ENCODE results near the gene DAND5.

The DAND5 gene, protein sequence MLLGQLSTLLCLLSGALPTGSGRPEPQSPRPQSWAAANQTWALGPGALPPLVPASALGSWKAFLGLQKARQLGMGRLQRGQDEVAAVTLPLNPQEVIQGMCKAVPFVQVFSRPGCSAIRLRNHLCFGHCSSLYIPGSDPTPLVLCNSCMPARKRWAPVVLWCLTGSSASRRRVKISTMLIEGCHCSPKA

DNA sequence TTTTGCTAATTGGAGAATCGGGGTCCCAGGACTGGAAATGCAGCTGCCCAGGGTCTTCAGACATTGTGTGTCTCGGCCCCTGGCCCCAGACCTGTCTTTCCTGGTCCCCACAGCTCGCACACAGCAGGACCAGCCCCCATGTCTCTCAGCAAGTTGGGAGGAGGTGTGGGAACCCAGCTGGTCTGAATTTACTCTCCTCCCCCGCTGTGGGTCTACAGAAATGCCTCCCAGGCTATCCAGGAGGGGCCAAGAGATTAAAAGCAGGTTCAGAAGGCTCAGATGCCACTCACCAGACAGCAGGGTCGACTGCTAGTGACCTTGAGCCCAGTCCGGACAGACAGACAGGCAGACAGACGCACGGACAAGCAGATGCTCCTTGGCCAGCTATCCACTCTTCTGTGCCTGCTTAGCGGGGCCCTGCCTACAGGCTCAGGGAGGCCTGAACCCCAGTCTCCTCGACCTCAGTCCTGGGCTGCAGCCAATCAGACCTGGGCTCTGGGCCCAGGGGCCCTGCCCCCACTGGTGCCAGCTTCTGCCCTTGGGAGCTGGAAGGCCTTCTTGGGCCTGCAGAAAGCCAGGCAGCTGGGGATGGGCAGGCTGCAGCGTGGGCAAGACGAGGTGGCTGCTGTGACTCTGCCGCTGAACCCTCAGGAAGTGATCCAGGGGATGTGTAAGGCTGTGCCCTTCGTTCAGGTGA is at the start of gene DAND5:
Gene DAND5 (plus strand): TSS at position 285 of the 697 bp plus-strand sequence. CDS start 85 bp downstream, at position 370.
- peak; percentile 56 for DNase-seq (ENCODE audit: low spot score)

DNA sequence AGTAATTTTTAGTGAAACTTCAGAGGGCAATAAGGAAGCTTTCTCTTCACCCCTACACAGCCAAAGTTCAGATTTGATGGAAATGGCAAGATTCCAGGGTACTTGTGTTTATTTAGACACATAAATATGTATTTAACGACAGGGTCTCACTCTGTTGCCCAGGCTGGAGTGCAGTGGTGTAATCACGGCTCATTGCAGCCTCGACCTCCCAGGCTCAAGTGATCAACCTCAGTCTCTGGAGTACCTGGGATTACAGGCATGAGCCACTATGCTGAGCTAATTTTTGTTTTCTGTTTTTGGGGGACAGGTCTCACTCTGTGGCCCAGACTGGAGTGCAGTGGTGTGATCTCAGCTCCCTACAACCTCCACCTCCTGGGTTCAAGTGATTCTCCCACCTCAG is 48.3 kb upstream of the DAND5 start:
- DNase-seq (ENCODE audit: low spot score) = no peak

DNA sequence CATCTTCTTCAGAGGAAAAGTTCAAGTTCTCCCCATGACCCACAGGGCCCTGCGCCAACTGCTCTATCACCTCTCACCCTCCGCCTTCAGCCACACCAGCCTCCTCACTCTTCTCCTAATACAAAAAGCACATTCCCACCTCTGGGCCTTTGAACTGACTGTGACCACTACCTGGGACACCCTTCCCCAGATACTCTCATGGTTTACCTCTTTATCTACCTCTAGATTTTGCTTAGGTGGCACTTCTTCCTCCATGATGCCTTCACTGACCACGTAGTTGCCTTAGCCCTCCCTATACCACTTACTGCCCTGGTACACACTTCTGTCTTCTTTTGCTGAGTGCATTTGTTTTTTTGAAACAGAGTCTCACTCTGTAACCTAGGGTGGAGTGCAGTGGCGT is 46.4 kb upstream of the DAND5 start:
- no peak for DNase-seq (ENCODE audit: low spot score)

DNA sequence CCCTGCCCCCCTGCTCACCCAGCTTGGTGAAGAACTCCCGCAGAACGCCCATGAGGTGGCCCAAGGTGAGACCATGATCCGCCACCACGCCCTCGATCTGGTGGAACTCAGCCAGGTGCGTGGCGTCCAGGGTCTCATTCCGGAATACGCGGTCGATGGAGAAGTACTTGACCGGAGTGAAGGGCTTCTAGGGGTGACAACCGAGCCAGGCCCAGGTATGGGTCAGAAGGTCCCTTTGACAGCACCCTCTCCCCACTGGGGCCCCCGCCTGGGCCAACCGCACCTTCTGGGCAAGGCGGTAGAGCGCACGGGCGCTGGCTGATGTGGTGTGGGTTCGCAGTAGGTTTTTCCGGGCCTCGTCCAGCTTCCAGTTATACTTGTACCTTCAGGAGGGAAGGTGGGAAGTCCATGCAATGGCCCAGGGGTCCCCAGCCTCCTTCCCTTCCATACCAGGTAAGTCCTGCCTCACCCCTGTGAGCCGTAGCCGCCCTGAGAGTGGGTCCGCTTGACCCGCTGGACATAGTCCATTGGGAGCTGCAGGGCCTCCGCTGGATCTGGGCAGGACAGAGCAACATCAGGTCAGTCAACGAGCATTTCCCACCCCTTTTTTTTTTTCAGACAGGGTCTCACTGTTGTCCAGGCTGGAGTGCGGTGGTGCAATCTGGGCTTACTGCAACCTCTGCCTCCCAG is 44.6 kb upstream of the DAND5 start:
- no peak for DNase-seq (ENCODE audit: low spot score)

DNA sequence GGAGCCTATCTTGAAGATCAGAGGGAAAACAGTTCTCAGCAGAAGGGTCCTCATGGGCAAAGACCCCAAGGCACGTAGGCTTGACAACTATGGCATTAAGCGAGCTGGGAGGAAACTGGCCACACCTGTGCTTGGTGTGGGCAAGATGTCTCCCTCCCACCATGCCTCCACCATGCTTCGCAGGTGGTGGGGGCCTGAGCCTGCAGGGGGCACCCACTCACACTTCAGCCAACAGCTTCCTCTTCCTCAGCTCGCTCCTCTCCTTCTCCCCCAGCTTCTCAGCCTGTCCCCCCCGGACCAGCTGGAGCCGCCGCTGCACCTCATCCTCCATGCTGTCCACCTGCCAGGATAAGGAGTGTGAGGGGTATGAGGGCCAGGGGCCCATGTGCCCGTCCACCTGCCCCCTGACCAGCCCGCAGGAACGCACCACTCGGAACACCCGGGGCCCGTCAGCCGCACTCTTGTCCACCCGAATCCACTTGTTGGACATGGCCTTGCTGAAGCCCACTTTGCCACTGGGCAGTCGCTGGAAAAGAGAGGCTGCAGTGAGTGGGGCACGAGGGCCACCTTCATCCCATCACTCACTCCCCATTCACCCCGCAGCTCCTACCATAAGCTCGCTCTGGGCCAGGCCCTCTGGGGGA is 39.3 kb upstream of the DAND5 start:
- DNase-seq (ENCODE audit: low spot score) = no peak

DNA sequence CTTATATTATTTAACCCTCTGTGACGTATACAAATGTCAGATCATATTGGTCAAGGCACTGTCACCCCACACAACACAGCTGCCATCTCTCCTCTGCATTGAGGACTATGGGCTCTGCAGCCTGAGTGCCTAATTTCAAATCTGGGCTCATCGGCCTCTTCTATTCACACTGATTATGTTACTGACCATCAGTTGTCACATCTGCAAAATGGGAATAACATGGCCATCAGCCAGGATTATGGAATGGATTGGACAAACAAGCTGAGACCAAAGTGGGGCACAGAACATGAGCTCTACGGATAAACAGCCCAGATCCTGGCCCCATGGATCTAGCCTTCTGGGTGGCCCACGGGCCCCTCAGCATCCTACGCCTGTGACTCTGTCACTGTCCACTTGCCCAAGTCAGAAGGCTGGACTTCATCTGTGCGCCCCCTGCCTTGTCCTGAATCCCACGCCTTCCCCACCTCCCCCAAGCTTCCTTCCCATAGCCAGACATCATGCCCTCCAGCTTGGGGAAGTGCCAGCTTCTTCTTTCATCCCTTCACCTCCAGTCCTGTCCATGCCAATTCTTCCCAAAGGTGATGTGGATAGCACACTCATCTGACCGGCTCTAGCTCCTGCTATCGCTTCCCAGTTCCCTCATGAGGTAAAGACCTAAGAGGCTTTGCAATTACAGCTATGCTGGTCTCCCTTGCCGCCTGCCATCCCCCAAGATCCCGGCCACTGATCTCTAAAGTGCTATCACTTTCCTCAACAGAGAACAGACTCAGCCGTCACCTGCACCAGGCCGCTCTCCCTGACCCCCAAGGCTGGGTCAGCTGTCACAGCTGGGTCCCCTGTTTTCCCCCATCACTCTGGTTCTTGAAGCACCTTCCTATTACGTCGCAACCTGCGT is 36.7 kb upstream of the DAND5 start:
- no peak for DNase-seq (ENCODE audit: low spot score)

DNA sequence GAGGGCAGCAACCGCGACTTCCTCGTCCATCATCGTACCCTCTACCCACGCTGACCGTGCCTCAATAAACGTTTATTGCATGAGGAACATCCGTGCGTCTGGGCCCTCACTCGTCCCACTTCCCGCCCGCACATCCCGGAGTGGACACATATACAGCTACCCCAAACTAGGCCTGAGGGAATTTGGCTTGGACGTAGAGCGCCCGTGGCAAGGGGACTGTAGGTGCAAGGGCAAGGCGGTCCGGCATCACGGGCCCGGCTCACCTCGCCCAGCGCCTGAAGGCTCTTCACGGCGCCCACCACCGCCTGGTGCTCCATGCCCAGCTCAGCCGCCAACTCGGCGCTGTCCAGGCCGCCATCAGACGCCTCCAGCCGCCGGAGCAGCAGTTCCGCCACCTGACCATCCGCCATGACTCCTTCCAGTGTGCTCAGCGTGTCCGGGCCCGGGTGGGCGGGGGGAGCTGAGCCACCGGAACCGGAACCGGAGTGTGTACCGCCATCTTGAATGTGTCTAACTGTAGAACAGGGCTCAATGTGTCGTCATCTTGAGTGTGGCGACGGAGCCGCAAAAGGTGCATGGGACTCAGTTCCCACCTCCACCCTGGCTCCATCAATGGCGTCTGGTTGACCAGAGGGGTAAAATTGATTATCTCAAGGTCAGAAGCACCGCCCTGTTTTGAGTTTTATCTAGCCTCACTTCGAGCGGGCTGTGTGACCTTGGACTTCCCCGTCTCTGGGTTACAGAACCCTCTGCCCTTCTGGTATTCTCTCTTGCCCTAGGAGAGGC is 35.9 kb upstream of the DAND5 start, which contains the start of gene FARSA:
Gene FARSA (minus strand): TSS at position 425 of the 786 bp plus-strand sequence. CDS start 15 bp downstream, at position 410.
- DNase-seq (ENCODE audit: low spot score) = peak; percentile 97

DNA sequence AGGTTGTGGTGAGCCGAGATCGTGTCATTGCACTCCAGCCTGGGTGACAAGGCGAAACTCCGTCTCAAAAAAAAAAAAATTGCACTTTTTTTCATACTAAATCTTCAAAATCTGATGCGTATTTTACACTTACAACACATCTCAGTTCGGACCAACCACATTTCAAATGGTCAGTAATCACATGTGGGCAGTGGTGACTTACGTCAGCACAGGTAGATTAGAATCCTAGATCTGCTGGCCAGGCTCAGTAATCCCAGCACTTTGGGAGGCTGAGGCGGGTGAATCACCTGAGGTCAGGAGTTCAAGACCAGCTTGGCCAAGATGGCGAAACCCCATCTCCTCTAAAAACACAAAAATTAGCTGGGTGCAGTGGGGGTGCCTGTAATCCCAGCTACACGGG is 34.3 kb upstream of the DAND5 start:
- DNase-seq (ENCODE audit: low spot score) = no peak

DNA sequence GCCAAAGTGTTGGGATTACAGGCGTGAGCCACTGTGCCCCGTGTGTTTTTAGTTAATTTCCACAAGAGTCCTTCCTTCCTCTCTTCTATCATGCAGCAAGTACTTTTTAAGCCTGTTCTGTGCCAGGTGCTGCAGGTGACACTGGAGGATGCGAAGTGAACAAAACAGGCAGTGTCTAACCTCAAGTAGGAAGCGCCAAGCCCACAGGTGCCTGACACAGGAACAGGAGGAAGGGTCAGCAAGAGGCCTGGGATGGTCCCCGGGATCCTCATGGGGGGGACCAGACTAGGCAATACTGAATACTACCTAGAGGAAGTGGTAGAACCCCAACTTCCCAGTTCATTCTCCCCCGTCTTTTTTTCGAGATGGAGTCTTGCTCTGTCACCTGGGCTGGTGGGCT is 32.8 kb upstream of the DAND5 start:
- DNase-seq (ENCODE audit: low spot score) = no peak

DNA sequence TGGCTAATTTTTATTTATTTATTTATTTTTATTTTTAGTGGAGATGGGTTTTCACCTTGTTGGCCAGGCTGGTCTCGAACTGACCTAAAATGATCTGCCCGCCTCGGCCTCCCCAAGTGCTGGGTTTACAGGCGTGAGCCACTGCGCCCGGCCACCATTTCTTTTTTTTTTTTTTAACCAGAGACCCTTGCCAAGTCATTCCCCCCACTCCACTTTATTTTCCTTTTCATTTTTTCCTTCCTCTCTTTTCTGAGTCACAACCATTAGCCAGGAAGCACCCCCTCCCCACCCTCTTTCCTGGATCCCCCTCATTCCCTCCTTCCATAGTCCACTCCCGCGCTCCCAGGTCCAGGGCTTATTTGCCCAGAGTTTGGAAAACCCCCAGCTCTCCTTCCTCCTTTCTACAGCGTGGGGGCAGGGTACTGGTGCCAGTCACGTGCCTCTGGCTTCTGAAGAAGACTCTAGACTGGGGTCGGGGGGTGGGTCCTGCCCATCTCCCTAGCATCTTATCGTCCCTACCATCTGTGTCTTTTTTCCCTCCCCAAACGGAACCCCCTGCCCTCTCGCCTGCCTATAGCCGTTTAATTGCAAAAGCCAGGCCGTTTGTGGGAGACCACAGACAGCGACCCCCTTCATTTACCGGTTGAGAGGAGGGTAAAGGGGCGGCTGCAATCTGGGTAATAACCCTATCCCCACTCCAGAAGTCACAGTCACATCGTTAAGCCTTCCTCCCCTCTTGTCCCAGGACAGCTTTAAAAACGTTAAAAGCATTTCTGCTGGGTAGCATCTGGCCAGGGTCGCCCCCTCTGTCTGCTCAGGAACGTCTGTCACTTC is 32.1 kb upstream of the DAND5 start:
- DNase-seq (ENCODE audit: low spot score) = no peak

DNA sequence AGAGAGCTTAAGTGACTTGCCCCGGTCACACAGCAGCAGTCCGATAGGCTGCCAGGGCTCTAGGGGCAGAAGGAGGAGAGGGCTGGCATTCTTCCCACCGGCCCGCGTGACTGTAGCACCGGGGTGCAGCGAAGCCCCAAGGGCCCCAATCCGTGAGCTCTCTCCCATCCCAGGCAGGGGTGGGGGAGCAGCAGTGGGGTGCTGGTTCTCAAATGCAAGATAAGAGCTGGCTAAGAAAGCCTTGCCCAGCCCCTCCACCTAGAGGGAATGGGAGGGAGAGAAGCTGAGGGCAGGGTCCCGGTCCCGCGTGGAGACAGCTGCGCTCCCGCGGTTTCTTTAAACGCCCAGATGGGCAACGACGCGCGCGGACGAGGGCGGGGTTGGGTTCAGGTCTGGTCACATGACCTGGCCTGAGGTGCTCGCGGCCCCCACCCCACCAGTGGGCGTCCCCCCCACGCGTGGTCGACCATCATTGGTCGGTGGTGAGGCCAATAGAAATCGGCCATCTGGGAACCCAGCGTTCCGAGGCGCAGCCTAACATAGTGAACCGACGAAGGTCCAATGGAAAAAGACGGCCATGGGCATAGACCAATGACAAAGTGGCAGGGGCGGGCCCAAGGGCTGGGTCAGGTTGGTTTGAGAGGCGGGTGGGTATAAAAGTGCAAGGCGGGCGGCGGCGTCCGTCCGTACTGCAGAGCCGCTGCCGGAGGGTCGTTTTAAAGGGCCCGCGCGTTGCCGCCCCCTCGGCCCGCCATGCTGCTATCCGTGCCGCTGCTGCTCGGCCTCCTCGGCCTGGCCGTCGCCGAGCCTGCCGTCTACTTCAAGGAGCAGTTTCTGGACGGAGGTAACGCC is 31.2 kb upstream of the DAND5 start, which contains the start of gene CALR:
Gene CALR (plus strand): TSS at position 683 of the 852 bp plus-strand sequence. CDS start 71 bp downstream, at position 754.
- DNase-seq (ENCODE audit: low spot score) = peak; percentile 99

DNA sequence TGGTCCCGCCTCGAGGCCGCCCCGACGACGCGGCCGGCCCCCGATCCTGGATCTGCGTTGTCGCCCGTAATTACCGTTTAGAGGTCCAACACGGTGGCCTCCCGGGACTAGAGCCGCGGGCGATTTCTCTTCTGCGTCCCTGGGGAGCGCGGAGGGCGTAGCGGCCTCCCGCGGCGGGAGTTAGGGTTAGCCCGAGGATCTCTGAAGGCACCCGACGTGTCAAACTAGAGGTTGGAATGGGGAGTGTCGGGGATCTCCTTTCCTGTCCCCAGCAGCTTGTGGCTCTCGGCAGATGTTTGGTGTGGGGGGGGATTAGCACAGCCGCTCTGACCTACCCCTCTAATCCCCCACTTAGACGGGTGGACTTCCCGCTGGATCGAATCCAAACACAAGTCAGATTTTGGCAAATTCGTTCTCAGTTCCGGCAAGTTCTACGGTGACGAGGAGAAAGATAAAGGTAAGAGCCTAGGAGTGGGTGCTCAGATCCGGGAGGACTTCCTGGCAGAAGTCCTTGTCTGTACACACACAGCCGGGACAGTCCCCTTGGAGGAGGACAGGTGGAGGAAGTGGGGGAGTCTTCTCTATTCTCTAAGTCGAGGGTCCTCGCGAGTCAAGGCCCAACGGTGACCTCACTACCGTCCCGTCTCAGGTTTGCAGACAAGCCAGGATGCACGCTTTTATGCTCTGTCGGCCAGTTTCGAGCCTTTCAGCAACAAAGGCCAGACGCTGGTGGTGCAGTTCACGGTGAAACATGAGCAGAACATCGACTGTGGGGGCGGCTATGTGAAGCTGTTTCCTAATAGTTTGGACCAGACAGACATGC is 30.4 kb upstream of the DAND5 start:
- DNase-seq (ENCODE audit: low spot score) = no peak

DNA sequence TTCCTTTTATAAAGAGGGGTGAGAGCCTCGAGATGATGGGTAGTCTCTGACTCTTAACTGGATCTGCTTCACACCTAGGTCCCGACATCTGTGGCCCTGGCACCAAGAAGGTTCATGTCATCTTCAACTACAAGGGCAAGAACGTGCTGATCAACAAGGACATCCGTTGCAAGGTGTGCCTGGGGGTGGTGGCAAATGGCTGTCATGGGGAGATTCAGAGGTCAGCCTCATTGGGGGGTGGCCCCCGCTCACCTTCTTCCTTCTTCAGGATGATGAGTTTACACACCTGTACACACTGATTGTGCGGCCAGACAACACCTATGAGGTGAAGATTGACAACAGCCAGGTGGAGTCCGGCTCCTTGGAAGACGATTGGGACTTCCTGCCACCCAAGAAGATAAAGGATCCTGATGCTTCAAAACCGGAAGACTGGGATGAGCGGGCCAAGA is 29.4 kb upstream of the DAND5 start:
- DNase-seq (ENCODE audit: low spot score) = no peak

DNA sequence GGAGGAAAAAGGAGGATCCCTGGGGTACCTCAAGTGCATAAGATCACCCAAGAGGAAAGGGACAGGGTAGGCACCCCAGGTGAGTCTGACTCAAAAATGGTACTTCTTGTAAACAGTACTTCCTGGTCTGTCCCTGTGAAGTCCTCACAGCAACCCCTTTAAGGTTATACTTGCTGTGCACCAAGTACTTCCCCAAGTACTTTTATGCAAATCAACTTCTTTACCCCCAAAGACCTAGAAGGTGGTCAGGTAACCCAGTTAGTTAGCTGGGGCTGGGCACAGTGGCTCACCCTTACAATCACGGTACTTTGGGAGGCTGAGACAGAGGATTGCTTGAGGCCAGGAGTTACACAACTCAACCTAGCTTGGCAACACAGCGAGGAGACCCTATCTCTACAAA is 28.5 kb upstream of the DAND5 start:
- DNase-seq (ENCODE audit: low spot score) = no peak

DNA sequence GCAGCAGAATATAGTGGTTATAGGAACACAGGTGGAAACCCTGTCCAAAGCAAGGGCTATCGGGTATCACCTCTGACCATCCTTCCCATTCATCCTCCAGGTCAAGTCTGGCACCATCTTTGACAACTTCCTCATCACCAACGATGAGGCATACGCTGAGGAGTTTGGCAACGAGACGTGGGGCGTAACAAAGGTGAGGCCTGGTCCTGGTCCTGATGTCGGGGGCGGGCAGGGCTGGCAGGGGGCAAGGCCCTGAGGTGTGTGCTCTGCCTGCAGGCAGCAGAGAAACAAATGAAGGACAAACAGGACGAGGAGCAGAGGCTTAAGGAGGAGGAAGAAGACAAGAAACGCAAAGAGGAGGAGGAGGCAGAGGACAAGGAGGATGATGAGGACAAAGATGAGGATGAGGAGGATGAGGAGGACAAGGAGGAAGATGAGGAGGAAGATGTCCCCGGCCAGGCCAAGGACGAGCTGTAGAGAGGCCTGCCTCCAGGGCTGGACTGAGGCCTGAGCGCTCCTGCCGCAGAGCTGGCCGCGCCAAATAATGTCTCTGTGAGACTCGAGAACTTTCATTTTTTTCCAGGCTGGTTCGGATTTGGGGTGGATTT is 25.8 kb upstream of the DAND5 start:
- DNase-seq (ENCODE audit: low spot score) = no peak

DNA sequence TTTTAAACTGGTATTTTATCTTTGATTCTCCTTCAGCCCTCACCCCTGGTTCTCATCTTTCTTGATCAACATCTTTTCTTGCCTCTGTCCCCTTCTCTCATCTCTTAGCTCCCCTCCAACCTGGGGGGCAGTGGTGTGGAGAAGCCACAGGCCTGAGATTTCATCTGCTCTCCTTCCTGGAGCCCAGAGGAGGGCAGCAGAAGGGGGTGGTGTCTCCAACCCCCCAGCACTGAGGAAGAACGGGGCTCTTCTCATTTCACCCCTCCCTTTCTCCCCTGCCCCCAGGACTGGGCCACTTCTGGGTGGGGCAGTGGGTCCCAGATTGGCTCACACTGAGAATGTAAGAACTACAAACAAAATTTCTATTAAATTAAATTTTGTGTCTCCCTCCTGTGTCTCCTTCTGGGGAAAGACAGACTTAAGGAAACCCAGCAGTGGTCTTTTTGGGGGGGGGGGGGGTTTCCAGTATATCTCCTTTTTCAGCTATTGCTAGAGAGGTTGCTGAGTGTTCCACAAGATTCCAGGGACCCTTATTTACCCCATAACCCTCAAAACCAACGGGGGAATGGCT is 25.2 kb upstream of the DAND5 start:
- DNase-seq (ENCODE audit: low spot score) = no peak

DNA sequence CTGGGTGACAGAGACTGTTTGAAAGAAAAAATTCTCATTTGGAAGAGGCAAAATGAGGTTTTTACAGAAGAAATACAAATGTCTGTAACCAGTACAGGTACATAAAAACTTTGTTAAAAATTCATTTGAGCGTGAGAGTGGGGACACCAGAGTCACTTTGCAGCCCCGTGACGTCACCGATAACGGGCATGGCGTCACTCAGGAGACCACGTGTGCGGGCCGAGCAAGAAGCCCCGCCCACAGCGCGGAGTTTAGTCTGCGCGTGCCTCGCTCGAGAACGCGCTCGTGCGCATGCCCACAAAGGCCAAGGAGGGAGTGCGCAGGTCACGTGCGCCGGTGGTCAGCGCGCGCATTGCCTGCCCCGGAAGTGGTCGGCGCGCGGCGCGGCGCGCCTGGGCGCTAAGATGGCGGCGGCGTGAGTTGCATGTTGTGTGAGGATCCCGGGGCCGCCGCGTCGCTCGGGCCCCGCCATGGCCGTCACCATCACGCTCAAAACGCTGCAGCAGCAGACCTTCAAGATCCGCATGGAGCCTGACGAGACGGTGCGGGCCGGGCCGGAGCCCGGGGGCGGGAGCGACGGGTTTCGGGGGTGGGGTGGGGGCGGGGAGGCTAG is 23.8 kb upstream of the DAND5 start, which contains the start of gene RAD23A:
Gene RAD23A (plus strand): TSS at position 384 of the 613 bp plus-strand sequence. CDS start 87 bp downstream, at position 471.
- peak; percentile 93 for DNase-seq (ENCODE audit: low spot score)

Measured in Ammon's horn (tissue), 1 donor.